Measurements from ENCODE around the gene GPRC5D. TPM values are rescaled to one million over a fixed set of nuclear protein-coding genes. Genes with fewer than 3 reads are reported as not detected.

The GPRC5D gene
- polyA plus RNA-seq, 3 donors = 0.49 TPM; not detected in 2

GRCh38 chr12:12958886-12959285 lies 6.9 kb upstream of the GPRC5D start:
- Mint-ChIP-seq H3K36me3 (no peaks in the 10 kb centered on the region), H3K4me3 (no peak overlapping the region), H3K27me3 (ENCODE audit: low read depth in 3 of 3) (peaks cover 0 to 4% (median 3%) of the 10 kb centered on the region in 3 donors), H3K27ac (no peak overlapping the region), H3K9me3 (peaks cover 0 to 5% (median 2%) of the 10 kb centered on the region in 7 donors), H3K4me1 (peaks cover under 1% of the 10 kb centered on the region)
- Histone ChIP-seq H3K27me3 (ENCODE audit: control insufficient read depth in 2 of 2, insufficient read depth in 2 of 2, low read length in 2 of 2) (no peaks in the 10 kb centered on the region), H3K4me1 (ENCODE audit: control insufficient read depth in 1 of 2, insufficient read depth in 2 of 2, low read length in 2 of 2) (peaks cover 0 to under 1% of the 10 kb centered on the region in 2 donors), H4K20me1 (ENCODE audit: insufficient read depth, low read length) (no peaks in the 10 kb centered on the region), H3K79me2 (ENCODE audit: insufficient read depth, low read length) (no peaks in the 10 kb centered on the region), H2AFZ (ENCODE audit: insufficient read depth, low read depth, low read length, poor library complexity, severe bottlenecking) (no peak overlapping the region), H3K4me2 (replicated peaks; ENCODE audit: extremely low read depth, low read length, poor library complexity, severe bottlenecking) (no peak overlapping the region), H3K9ac (ENCODE audit: insufficient read depth, low read length, poor library complexity, severe bottlenecking) (no peak overlapping the region), H3K36me3 (replicated peaks in 1 of 2; ENCODE audit: control insufficient read depth in 1 of 2, insufficient read depth in 2 of 2, low read length in 2 of 2) (no peaks in the 10 kb centered on the region), H3K9me3 (replicated peaks in 1 of 2; ENCODE audit: control insufficient read depth in 1 of 2, insufficient read depth in 1 of 2, low read length in 2 of 2) (no peaks in the 10 kb centered on the region), H3K27ac (ENCODE audit: low read depth in 1 of 2, low read length in 2 of 2) (no peak overlapping the region), H3K4me3 (replicated peaks in 1 of 3; ENCODE audit: low read depth in 2 of 3, low read length in 3 of 3) (no peak overlapping the region)
- TF ChIP-seq CTCF (IDR thresholded peaks at IDR 0.05) = no peak
- no CpG with 5 or more reads among the region's 7 CpGs for WGBS (ENCODE audit: insufficient coverage)
- intact Hi-C loops (cut with micrococcal nuclease) = no loop called here
- no peak for DNase-seq

GRCh38 chr12:12954878-12955625 lies 3.1 kb upstream of the GPRC5D start:
- H4K20me1 ChIP-seq (ENCODE audit: insufficient read depth, low read length) = no peaks in the 10 kb centered on the region
- Mint-ChIP-seq H3K9me3 (peaks cover 0 to 8% (median 2%) of the 10 kb centered on the region in 7 donors), H3K36me3 (no peaks in the 10 kb centered on the region), H3K27ac (no peak overlapping the region), H3K4me1 (no peaks in the 10 kb centered on the region), H3K4me3 (no peak overlapping the region), H3K27me3 (ENCODE audit: low read depth in 3 of 3) (peaks cover 0 to 3% (median 1%) of the 10 kb centered on the region in 3 donors)
- intact Hi-C loops (cut with micrococcal nuclease) = no loop called here
- H3K36me3 ChIP-seq (replicated peaks in 1 of 2; ENCODE audit: control insufficient read depth in 1 of 2, insufficient read depth in 2 of 2, low read length in 2 of 2) = no peaks in the 10 kb centered on the region
- no peaks in the 10 kb centered on the region for H3K9me3 ChIP-seq (replicated peaks in 1 of 2; ENCODE audit: control insufficient read depth in 1 of 2, insufficient read depth in 1 of 2, low read length in 2 of 2)
- WGBS (ENCODE audit: insufficient coverage) = 100% methylated on average over 2 of the region's 6 CpGs
- no peaks in the 10 kb centered on the region for H3K4me1 ChIP-seq (ENCODE audit: control insufficient read depth in 1 of 2, insufficient read depth in 2 of 2, low read length in 2 of 2)
- DNase-seq = no peak
- no peak overlapping the region for H3K27ac ChIP-seq (ENCODE audit: low read depth in 1 of 2, low read length in 2 of 2)
- H2AFZ ChIP-seq (ENCODE audit: insufficient read depth, low read depth, low read length, poor library complexity, severe bottlenecking) = no peak overlapping the region
- H3K79me2 ChIP-seq (ENCODE audit: insufficient read depth, low read length) = no peaks in the 10 kb centered on the region
- H3K9ac ChIP-seq (ENCODE audit: insufficient read depth, low read length, poor library complexity, severe bottlenecking) = no peak overlapping the region
- H3K27me3 ChIP-seq (ENCODE audit: control insufficient read depth in 2 of 2, insufficient read depth in 2 of 2, low read length in 2 of 2) = no peaks in the 10 kb centered on the region
- no peak for TF ChIP-seq CTCF (IDR thresholded peaks at IDR 0.05)
- no peak overlapping the region for H3K4me3 ChIP-seq (replicated peaks in 1 of 3; ENCODE audit: low read depth in 2 of 3, low read length in 3 of 3)
- H3K4me2 ChIP-seq (replicated peaks; ENCODE audit: extremely low read depth, low read length, poor library complexity, severe bottlenecking) = no peak overlapping the region
